ENCODE data around the gene VIM. TPM values are rescaled to one million over a fixed set of nuclear protein-coding genes. Genes with fewer than 3 reads are reported as not detected.
A peak's percentile ranks its signal among the peaks of the same experiment; 100 is the strongest.
"Not testable (repeated sequence)": the region's sequence is repeated elsewhere in the genome, so short reads cannot be mapped to it uniquely, and the experiment has no call there.

VIM gene
- total RNA-seq, 1 donor from 2014 or later, result 329 TPM

DNA sequence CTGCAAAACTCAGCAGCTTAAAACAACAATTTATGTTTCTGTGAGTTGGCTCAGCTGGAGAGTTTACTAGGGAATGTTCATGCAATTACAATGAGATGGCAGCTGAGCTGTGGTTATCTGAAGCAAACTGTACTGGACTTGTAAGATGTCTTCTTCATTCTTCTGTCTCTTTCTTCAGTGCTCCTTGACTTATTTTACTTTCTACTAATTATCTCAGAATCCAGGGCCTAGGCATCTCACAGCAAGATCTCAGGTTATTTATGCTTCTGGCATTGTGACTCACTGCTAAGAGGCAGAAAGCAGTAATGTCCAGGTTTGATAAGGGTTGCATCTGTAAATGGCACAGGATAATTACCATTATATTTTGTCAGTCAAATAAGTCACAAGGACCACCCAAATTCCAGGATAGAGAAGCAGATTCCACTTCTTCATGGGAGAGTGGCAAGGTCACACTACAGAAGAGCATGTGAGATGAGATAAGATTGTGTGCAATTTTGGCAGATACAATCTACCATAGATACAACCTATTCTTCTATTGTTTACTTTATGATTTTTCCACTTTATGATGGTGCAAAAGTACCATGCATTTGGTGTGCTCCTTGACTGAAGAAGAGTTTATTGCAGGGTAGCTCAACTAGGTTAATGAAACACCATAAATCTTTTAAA, 16.8 kb downstream of the VIM start:
- intact Hi-C loops (cut with micrococcal nuclease), result no loop called here
- DNase-seq (no peak), ATAC-seq (no peak)

DNA sequence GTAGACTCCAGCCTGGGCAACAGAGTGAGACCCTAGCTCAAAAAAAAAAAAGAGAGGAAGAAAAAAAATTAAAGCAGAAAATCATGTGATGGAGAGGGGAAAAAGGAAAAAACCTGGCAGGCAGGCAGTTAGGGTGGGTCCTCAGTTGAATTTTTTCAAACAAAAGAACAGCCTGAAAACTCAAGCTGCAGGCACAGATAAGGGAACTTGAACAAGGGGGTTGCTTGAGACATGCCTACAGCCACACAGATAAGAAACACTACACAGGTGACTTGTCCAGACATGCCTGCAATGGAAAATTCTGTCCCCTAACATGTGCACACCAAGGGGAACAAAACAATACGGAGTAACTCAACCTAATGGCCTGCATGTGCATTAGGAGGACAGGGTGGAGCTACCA, 19.2 kb downstream of the VIM start:
- intact Hi-C loops (cut with micrococcal nuclease), result no loop called here
- no peak for ATAC-seq
- no peak for DNase-seq

DNA sequence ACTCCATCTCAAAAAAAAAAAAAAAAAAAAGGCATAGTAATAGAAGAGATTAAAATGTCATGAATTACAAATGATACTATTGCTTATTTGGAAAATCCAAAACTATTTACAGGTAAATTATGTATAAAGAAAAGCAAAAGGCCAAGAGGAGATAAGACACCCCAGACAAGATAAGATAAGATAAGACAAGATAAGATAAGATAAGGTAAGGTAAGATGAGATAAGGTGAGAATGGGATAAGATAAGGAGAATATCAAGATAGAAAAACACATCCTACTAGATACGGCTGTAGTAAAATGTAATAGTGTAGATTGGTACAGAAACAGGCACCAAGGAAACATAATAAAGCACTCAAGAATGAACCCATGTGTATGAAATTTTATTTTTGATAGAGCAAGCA, 20.9 kb downstream of the VIM start:
- ATAC-seq, result no peak
- intact Hi-C loops (cut with micrococcal nuclease), result no loop called here
- DNase-seq, result no peak

DNA sequence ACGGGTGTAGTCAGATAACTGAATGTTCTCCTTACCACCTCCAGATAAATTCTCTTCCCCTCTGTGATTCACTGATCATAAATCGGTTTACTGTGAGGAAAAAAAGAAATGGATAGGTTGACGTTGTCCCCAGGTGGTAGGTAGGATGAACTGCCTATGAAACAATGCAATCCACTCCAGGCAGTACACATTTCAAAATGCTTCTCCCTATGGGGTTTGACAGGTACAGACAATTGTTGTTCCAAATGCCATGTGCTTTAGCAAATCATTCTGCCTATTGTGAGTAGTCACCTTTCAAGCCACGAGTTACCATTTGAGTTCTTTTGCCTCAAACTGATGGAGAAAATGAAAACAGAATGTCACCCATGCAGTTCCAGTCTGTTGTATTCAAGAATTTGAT, 21.8 kb downstream of the VIM start:
- ATAC-seq (no peak), DNase-seq (no peak)
- intact Hi-C loops (cut with micrococcal nuclease), result no loop called here

DNA sequence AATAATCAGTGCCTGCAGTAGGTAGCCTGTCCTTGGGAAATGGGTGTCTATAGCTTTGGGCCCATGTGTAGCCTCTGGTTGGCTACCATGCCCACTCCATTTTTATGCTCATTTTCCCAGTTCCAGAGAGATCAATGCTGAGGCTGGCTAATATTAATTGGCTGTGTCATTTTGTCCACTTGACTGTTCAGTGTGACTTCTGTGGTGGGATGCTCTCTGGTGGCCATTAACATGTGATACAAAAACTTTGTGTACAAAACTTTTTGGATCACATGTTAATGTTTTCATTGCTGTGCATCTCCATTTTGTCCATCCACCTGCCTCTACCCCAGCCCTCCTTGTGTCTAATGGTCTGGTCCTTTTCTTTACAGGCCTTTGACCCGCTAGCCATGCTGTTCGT, 22.7 kb downstream of the VIM start:
- intact Hi-C loops (cut with micrococcal nuclease), result no loop called here
- no peak for ATAC-seq
- DNase-seq, result no peak

DNA sequence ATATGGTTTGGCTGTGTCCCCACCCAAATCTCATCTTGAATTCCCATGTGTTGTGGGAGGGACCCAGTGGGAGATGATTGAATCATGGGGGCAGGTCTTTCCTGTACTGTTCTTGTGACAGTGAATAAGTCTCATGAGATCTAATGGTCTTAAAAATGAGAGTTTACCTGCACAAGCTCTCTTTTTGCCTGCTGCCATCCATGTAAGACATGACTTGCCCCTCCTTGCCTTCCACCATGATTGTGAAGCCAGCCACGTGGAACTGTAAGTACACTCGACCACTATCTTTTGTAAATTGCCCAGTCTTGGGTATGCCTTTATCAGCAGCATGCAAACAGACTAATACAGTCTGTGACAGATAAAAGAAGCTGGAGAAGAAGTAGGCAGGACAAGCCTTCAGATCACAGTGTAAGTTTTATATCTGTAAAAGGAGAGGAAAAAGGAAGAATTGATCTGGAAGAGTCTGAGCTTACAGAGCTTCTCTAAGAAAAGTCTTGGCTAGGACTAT, 26.6 kb downstream of the VIM start:
- ATAC-seq, DNase-seq: not testable (repeated sequence)
- intact Hi-C loops (cut with micrococcal nuclease), result loop anchor here (5.0 kb wide), 1 partner anchor 412 kb away; no protein-coding TSS in a partner anchor

DNA sequence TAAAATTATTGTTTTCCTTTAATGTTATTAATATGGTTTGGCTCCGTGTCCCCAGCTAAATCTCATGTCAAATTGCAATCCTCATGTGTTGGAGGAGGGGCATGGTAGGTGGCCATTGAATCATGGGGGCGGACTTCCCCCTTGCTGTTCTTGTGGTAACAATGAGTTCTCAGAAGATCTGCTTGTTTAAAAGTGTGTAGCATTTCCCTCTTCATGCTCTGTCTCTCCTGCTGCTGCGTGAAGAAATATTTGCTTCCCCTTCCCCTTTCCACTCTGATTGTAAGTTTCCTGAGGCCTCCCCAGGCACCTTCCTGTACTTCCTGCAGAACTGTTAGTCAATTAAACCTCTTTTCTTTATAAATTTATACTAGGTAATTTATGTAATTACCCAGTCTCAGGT, 27.5 kb downstream of the VIM start:
- intact Hi-C loops (cut with micrococcal nuclease), result loop anchor here (5.0 kb wide), 1 partner anchor 413 kb away; no protein-coding TSS in a partner anchor
- no peak for ATAC-seq
- no peak for DNase-seq

DNA sequence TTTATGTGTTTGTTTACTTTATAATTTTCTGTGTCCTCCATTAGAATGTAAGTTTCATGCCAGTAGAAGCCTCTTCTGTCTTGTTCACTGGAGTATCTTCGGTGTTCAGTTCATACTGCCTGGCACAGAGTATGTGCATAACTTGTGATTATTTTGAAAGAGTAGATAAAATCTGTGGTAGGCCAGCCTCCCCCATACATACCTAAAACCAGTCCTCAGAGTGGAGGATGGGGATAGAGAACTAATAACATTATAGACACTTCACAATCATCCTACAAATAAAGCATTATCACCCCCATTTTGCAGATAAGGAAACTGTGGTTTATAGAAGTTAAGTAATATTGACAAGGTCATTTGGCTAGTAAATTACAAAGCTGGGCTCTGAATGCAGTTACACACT, 28.0 kb downstream of the VIM start:
- ATAC-seq, result no peak
- no peak for DNase-seq
- intact Hi-C loops (cut with micrococcal nuclease), result loop anchor here (5.0 kb wide), 1 partner anchor 414 kb away; no protein-coding TSS in a partner anchor

DNA sequence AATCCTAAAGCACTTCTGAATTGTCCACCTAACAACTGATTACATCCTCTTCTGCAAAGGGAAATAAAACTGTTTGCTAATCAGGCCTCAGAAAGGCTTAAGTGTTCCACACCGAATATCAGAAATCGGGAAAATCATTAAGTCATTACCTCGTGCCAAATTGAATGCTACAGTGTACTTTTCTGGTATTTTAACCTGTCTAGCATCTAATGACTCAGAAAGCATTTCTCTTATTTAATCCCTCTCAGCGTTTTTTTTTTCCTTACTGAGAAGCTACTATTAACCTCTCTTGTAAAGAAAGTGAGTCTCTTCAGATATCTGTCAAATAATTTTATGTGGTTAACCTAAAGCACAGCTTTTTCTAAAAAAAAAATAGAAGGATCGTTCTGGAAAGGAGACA, 28.6 kb downstream of the VIM start:
- DNase-seq (no peak), ATAC-seq (no peak)
- intact Hi-C loops (cut with micrococcal nuclease), result loop anchor here (5.0 kb wide), 1 partner anchor 414 kb away; no protein-coding TSS in a partner anchor

DNA sequence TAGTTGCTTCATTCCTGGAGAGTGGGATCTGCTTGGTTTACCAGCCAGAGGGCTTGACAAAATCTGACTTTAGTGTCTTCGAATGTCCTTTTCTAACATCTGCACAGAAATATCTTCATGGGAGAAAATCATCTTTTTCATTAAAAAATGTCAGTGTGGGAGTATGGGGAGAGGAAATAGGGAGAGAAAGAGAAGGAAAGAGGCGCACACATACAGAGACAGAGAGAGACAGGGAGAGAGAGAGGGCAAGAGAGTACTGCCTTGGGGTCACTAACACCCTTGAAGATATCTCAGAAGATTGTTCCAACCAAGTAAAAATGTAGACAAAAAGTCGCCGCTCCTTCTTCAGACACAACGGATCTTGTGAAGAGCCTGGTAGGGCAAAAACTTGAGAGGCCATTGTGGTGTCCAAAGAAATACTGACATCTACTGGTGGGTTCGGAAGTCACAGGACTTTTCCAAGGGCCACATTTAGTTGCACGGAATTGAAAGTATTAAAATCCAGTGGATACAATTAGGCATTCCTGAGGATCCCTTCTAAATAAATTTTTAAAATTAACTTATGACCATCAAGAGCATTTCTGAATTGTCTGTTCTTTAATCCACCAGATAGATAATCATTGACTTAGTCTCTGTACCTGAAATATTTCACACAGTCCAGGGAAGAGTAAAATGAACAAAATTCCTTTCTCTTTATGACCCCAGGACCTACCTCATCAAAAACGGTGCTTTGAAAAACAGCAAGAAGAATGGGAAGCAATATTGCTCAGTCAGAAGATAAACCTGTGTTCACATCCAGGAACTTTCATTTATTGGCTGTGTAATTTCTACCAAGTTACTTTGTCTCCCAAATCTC, 29.7 kb downstream of the VIM start:
- peak; percentile 81 for ATAC-seq
- intact Hi-C loops (cut with micrococcal nuclease), result loop anchor here (5.0 kb wide), 1 partner anchor 415 kb away; no protein-coding TSS in a partner anchor
- DNase-seq, result no peak

DNA sequence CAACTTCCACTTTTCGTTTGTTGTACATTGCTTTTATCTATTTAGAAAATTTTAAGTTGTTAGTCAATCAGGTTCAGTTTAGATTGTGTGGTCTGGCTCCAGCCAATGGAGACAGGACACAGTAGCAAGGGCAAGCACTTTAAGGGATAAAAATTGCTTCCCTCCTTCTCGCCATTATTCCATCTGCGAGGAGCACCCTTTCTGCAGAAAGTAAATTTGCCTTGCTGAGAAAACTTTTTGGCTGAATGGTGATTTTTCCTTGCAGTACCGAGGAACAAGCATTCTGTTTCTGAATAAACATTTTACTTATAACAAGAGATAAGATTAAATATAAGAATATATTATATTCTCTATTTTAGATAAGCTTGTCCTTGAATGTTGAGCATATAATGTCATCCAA, 34.5 kb downstream of the VIM start:
- ATAC-seq (no peak), DNase-seq (no peak)
- intact Hi-C loops (cut with micrococcal nuclease), result no loop called here

DNA sequence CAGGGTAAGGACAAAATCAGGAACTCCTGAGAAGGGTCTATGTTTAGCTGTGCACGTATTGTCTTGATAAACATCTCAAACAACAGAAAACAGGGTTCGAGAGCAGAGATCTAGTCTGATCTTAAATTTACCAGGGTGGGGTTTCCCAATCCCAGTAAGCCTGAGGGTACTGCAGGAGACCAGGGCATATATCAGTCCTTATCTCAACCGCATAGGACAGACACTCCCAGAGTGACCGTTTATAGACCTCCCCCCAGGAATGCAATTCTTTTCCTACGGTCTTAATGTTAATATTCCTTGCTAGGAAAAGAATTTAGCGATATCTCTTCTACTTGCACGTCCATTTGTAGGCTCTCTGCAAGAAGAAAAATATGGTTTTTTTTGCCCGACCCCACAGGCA, 35.5 kb downstream of the VIM start:
- intact Hi-C loops (cut with micrococcal nuclease), result no loop called here
- no peak for DNase-seq
- no peak for ATAC-seq

DNA sequence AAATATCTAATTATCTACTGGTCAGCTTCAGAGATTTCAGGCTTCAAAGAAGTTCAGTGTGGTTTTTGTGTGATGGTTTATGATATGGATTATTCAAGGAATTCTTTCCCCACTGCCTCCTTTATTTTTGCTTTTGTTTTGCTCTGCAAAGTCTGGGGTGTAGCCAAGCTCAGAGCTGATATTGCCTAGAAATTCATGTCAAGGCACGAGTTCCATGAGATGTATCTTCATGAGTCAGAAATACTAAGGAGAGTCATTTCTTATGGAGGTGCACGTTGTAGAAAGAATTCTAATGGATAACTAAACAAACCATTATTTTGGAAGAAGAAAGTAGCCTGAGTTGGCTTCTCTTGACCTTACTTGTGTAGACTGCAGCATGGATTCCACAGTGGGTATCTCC, 37.4 kb downstream of the VIM start:
- intact Hi-C loops (cut with micrococcal nuclease), result no loop called here
- ATAC-seq, result no peak
- DNase-seq, result no peak

DNA sequence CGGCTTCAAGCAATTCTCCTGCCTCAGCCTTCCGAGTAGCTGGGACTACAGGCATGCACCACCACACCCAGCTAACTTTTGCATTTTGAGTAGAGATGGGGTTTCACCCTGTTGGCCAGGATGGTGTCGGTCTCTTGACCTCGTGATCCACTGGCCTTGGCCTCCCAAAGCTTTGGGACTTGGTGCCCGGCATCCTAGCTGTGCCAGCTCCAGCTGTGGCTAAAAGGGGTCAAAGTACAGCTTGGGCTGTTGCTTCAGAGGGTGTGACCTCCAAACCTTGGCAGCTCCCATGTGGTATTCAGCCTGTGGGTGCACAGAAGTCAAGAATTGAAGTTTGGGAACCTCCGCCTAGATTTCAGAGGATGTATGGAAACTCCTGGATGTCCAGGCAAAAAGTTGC, 38.5 kb downstream of the VIM start:
- ATAC-seq; intact Hi-C loops (cut with micrococcal nuclease); DNase-seq: not testable (repeated sequence)

DNA sequence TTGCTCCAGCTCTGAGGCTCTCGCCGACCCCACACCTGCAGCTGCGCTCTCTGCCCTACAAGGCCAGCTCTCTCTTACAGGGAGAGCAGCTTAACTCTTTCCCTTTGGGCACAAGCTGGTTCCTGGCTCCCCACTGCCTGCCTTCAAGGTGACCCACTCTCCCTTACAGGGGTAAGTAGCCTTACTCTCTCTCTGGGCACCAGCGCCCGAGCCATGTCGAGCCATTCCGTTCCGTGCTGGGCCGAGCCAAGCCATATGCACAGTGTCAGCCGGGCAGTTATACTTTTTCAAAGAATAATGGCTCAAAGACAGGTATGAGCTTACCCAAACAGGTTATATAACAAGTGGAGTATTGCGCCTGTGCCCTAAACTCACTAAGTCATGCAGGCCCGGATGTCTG, 44.6 kb downstream of the VIM start:
- intact Hi-C loops (cut with micrococcal nuclease), result no loop called here
- DNase-seq, result no peak
- ATAC-seq, result no peak

DNA sequence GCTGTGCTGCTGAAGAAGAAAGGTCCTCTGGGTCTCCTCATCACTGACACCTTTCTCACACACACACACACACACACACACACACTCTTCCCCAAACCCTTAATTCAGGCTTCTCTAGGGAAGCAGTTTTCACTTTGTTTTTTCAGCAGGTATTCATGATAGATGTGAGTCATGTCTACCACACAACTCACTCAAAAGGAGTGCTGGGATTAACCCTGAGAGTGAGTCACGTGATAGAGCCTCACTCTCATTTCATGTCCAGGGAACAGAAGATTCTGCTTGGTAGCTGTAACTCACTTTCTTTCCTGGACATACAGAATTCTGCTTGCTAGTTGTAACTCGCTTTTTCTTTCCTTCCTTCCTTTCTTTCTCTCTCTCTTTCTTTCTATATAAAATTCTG, 45.4 kb downstream of the VIM start:
- intact Hi-C loops (cut with micrococcal nuclease), result no loop called here
- ATAC-seq, result no peak
- no peak for DNase-seq

DNA sequence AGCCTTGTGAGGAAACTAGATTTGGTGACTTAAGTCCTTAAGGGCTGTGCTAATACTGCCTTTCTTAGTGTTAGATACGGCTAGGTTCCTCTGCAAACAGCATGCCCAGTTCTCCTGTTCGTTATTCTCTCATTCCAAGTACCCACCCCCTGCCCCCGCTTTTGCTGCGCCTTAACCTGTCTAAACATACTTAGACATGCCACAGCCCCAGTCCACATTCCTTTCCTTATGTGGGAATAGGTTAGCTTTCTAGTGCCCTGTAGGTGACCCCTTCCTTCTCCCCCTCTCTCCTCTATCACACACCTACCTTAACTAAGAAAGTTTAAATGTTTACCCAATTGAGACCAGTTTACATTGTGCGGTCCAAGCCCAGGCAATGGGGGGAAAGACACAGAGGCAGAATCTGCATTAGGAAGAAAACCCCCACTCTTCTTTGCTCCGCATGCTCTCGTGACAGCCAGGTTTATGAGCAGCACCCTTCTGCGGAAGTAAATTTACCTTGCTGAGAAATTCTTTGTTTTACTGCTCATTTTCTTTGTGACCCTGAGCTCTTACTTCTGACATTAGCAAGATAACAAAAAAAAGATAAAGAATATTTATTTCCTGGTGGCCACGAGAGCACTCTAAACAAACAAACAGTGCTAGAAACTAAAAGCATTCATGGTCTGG, 48.8 kb downstream of the VIM start:
- ATAC-seq, result no peak

DNA sequence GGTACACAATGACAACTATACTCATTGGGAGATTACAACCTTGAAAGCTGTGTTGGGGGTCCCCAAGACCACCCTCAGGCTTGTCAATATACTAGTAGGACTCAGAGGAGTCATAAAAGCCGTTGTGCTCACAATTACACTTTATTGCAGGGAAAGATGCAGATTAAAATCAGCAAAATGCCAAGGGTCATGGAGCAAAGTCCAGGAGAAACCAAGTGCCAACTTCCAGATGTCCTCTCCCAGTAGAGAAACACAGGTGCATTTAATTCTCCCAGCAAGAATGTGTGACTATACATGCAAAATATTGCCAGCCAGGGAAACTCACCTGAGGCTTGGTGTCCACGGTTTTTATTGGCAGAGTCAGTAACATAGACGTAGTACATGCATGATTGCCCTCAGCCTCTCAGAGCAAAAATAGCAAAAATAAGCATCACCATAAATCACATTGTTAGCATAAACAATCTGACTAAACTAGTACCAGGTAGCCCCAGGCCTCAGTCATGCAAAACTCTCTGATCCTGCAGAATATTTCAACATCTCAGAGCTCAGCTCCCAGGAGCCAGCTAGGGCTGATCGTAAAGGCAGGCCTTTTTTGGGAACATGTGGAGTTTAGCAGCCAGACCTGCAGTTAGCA, 50.7 kb downstream of the VIM start:
- ATAC-seq, result no peak
- intact Hi-C loops (cut with micrococcal nuclease), result no loop called here
- no peak for DNase-seq

More for the DNA sequence above, 48.8 kb downstream of the VIM start:
- intact Hi-C loops (cut with micrococcal nuclease), result no loop called here
- DNase-seq, result no peak

DNA sequence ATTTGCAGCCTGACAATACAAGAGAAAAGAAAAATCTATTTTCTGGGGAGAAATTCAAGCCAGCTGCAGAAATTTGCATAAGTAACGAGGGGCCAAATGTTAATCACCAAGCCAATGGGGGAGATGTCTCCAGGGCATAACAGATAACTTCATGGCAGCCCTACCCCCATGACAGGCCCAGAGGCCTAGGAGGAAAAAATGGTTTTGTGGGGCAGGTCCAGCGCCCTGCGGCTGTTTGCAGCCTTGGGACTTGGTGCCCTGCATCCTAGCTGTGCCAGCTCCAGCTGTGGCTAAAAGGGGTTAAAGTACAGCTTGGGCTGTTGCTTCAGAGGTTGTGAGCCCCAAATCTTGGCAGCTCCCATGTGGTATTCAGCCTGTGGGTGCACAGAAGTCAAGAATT, 54.3 kb downstream of the VIM start:
- no peak for DNase-seq
- intact Hi-C loops (cut with micrococcal nuclease), result no loop called here

More for the DNA sequence above, 54.3 kb downstream of the VIM start:
- no peak for ATAC-seq

All from left ventricle myocardium superior (tissue), 1 donor.